H1 (cell line): ENCODE data around the gene CAMK2A. TPM values are rescaled to one million over a fixed set of nuclear protein-coding genes. Genes with fewer than 3 reads are reported as not detected.

Experiments
- GTF2F1 ChIP-seq: IDR thresholded peaks from 2 replicates; pipeline ENCODE4 v1.6.1; 2012; ENCODE audit warnings: low read depth, low read length, improper control_type of control experiment, borderline replicate concordance
- JUN ChIP-seq: IDR thresholded peaks from 2 replicates; pipeline ENCODE4 v1.6.1; 2011; ENCODE audit warnings: low read depth, mild to moderate bottlenecking, improper control_type of control experiment, low read length
- KDM1A ChIP-seq: fragments of 200-600, 300-600 bp; sonication (generic); IDR thresholded peaks from 2 replicates; pipeline ENCODE4 v1.7.1; 2016; ENCODE audit warnings: mild to moderate bottlenecking, low read length, borderline replicate concordance
- POLR2A ChIP-seq, 2 experiments: IDR thresholded peaks; 1 replicate in 1 of 2; 2 replicates in 1 of 2; pipeline ENCODE4 v1.6.1; 2011; ENCODE audit warnings: low read depth in 2 of 2, low read length in 2 of 2, mild to moderate bottlenecking in 2 of 2; ENCODE audit errors: control extremely low read depth in 1 of 2
- SP2 ChIP-seq: IDR thresholded peaks from 2 replicates; pipeline ENCODE4 v1.6.1; 2012; ENCODE audit warnings: mild to moderate bottlenecking, low read length, inconsistent platforms
- SP4 ChIP-seq: IDR thresholded peaks from 2 replicates; pipeline ENCODE4 v1.6.1; 2012; ENCODE audit warnings: low read length, inconsistent platforms
- TAF7 ChIP-seq: optimal IDR thresholded peaks from 2 replicates; pipeline ENCODE3; 2011; ENCODE audit warnings: low read depth, mild to moderate bottlenecking, inconsistent platforms, low read length, moderate library complexity, borderline replicate concordance
- polyA plus RNA-seq, 7 experiments: library from polyadenylated mRNA; depleted of rRNA in 3 of 7; stranded (reverse) in 5 of 7; unstranded in 2 of 7; fragments of >200 nt in 5 of 7; fragments of 200-250 nt in 2 of 7; gene quantifications; 1 replicate in 5 of 7; 2 replicates in 1 of 7; 4 replicates in 1 of 7; pipeline versions ENCODE4 v1.2.1 to v1.2.3, GENCODE V29; 2011 to 2013; ENCODE audit warnings: missing spikeins in 2 of 7, mixed read lengths in 2 of 7
- total RNA-seq: library from RNA; stranded (reverse); fragmentation: NEBNext Ultra II Directional; extraction: Animal tissue kit (Norgen Biotek cat#: 25700); gene quantifications from 2 replicates; pipeline ENCODE4 v1.2.1, GENCODE V29; 2021

Gene CAMK2A
- total and polyA plus RNA-seq, 2 of the 8 experiments (the other 6 are each of a cell fraction or from before 2014, with no cell fraction given), result 0.20 to 0.28 TPM

DNA sequence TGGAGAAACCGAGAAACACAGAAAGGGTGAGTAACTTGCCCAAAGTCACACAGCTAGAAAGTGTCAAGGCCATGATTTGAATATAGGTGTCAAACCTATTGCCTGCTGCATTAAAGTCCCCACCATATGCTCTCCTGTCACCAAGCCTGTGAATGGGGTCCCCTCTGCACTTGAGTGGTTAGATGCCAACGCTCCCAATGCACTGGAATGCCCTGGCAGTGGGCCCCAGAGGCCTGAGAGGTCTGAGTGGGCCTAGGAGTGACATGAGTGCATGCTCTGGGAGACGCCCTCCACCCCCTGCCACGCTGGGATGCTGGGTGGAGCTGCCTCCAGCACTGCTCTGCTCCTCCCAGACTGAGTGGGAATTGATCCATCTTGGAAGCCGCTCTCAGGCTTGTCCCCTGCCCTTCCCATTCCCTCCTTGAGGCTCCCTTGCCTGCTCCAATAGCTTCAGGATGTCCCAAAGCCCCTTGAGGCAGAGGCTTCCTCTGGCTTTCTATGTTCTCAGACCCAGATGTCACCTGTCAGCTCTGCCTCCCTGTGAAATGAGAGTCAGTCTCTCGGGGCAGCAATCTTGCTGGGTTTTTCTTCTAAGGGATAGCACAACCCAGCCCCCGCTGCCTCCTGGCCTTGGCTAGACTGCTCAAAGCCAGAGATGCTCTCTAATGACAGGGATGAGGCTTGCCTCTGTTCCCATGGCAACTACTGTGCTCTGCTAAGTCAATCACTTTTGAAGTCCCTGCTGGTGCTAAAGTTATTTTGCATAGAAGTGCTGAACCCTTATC, 19.7 kb upstream of the CAMK2A start (continued):
- TF ChIP-seq JUN, result no peak
- no peak for TF ChIP-seq KDM1A
- TF ChIP-seq SP4, result no peak
- no peak for TF ChIP-seq POLR2A (IDR thresholded peaks at IDR 0.05; ENCODE audit: control extremely low read depth in 1 of 2, low read depth in 2 of 2, low read length in 2 of 2)
- TF ChIP-seq TAF7, result no peak
- TF ChIP-seq GTF2F1, result no peak
- TF ChIP-seq SP2, result no peak
